Caco-2 (cell line): ENCODE measurements around the gene NDRG2. TPM values are rescaled to one million over a fixed set of nuclear protein-coding genes. Genes with fewer than 3 reads are reported as not detected.

Experiments used
- BruUV-seq: library from RNA; stranded (reverse); fragments of 400-500 nt; replicated peaks from 2 replicates; lab custom pipeline; 2021; lab: Mats Ljungman, UMichigan
- CTCF ChIA-PET: fragments of 300-600 bp; sonication (Branson Sonifier 250); formaldehyde crosslinking; loops from one replicate; lab custom pipeline; 2022; ENCODE audit warnings: antibody characterized with exemption; lab: Charles Lee
- POLR2A ChIA-PET: fragments of 300-600 bp; sonication (Branson Sonifier 250); formaldehyde crosslinking; loops from one replicate; lab custom pipeline; 2022; ENCODE audit warnings: antibody characterized with exemption; lab: Charles Lee
- DNase-seq, 2 experiments: peaks; one replicate each; pipeline versions ENCODE4 v3.0.0 to v3.0.0-alpha.2; 2020 to 2022
- H3K27me3 ChIP-seq: replicated peaks from 2 replicates; pipeline ENCODE4 v1.6.0; 2011; ENCODE audit warnings: low read length; ENCODE audit not compliant: control insufficient read depth, insufficient read depth
- H3K36me3 ChIP-seq: 2 replicates; pipeline ENCODE4 v1.5.1; 2011; ENCODE audit warnings: low read length; ENCODE audit not compliant: control insufficient read depth, insufficient read depth
- H3K4me1 ChIP-seq: fragments of 250-450 bp; sonication (Bioruptor Pico); 2 replicates; pipeline ENCODE4 v1.5.1; 2020; ENCODE audit warnings: mild to moderate bottlenecking
- H3K4me3 ChIP-seq: 2 replicates; pipeline ENCODE4 v1.5.1; 2011; ENCODE audit warnings: low read depth, mild to moderate bottlenecking, control low read depth, low read length
- H3K9me3 ChIP-seq: fragments of 250-450 bp; sonication (Bioruptor Pico); 2 replicates; pipeline ENCODE4 v1.5.1; 2020; ENCODE audit warnings: mild to moderate bottlenecking, moderate library complexity
- H3K27ac Mint-ChIP-seq: one replicate; pipeline ENCODE4 v1.8.0; 2022; ENCODE audit warnings: mixed read lengths; ENCODE audit not compliant: unreplicated experiment
- H3K27me3 Mint-ChIP-seq: one replicate; pipeline ENCODE4 v1.8.0; 2022; ENCODE audit warnings: mixed read lengths; ENCODE audit not compliant: insufficient read depth, unreplicated experiment
- H3K36me3 Mint-ChIP-seq: one replicate; pipeline ENCODE4 v1.8.0; 2022; ENCODE audit warnings: mild to moderate bottlenecking, mixed read lengths; ENCODE audit not compliant: insufficient read depth, unreplicated experiment
- H3K4me1 Mint-ChIP-seq: one replicate; pipeline ENCODE4 v1.8.0; 2022; ENCODE audit warnings: low read depth, mixed read lengths; ENCODE audit not compliant: unreplicated experiment
- H3K4me3 Mint-ChIP-seq: one replicate; pipeline ENCODE4 v1.8.0; 2022; ENCODE audit warnings: mild to moderate bottlenecking, moderate library complexity, mixed read lengths; ENCODE audit not compliant: unreplicated experiment
- H3K9me3 Mint-ChIP-seq: one replicate; pipeline ENCODE4 v1.8.0; 2022; ENCODE audit warnings: mixed read lengths; ENCODE audit not compliant: unreplicated experiment
- intact Hi-C: fragments of 100-400 bp; cut with micrococcal nuclease; formaldehyde crosslinking; loops from one replicate; pipeline ENCODE4 v1.10.0; 2022; ENCODE audit not compliant: unreplicated experiment
- total RNA-seq: library from RNA; stranded (reverse); gene quantifications from 2 replicates; pipeline ENCODE4 v1.2.3, GENCODE V29; 2022
- TF ChIP-seq, protein P1 (sequence below), 2 experiments: fragments of 200-600 bp in 1 of 2; IDR thresholded peaks; 1 replicate in 1 of 2; 2 replicates in 1 of 2; pipeline versions ENCODE4 v1.5.1 to v1.8.0; 2011 to 2022; ENCODE audit warnings: antibody characterized with exemption in 1 of 2, control low read depth in 1 of 2, inconsistent platforms in 1 of 2, low read depth in 1 of 2, low read length in 1 of 2, mild to moderate bottlenecking in 1 of 2, moderate library complexity in 1 of 2; ENCODE audit not compliant: insufficient read depth in 1 of 2, severe bottlenecking in 1 of 2, unreplicated experiment in 1 of 2

Gene NDRG2
- total RNA-seq, 1 experiment from 2014 or later: 17.7 TPM

GRCh38 chr14:21049271-21049673 is 24.4 kb upstream of the NDRG2 start:
- H3K9me3 Mint-ChIP-seq: no peaks in the 10 kb centered on the region
- no peak overlapping the region for H3K27ac Mint-ChIP-seq
- no peak overlapping the region for H3K4me3 Mint-ChIP-seq
- no peaks in the 10 kb centered on the region for H3K36me3 Mint-ChIP-seq
- H3K27me3 Mint-ChIP-seq: peaks cover 11% of the 10 kb centered on the region
- Histone ChIP-seq H3K4me3 (no peak overlapping the region), H3K9me3 (no peaks in the 10 kb centered on the region), H3K4me1 (peaks cover 5% of the 10 kb centered on the region; the same call in 1 of the 2 replicates), H3K27me3 (no peaks in the 10 kb centered on the region), H3K36me3 (no peaks in the 10 kb centered on the region)
- BruUV-seq: no TSS peak
- TF ChIP-seq, protein P1, sequence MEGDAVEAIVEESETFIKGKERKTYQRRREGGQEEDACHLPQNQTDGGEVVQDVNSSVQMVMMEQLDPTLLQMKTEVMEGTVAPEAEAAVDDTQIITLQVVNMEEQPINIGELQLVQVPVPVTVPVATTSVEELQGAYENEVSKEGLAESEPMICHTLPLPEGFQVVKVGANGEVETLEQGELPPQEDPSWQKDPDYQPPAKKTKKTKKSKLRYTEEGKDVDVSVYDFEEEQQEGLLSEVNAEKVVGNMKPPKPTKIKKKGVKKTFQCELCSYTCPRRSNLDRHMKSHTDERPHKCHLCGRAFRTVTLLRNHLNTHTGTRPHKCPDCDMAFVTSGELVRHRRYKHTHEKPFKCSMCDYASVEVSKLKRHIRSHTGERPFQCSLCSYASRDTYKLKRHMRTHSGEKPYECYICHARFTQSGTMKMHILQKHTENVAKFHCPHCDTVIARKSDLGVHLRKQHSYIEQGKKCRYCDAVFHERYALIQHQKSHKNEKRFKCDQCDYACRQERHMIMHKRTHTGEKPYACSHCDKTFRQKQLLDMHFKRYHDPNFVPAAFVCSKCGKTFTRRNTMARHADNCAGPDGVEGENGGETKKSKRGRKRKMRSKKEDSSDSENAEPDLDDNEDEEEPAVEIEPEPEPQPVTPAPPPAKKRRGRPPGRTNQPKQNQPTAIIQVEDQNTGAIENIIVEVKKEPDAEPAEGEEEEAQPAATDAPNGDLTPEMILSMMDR (IDR thresholded peaks at IDR 0.05; ENCODE audit: insufficient read depth in 1 of 2, low read depth in 1 of 2, low read length in 1 of 2, severe bottlenecking in 1 of 2, unreplicated experiment in 1 of 2): no peak
- ChIA-PET POLR2A (no interaction called here), CTCF (interaction anchor here (3.1 kb wide), 1 partner anchor 34 kb away, joined by 14 read pairs; no protein-coding TSS in a partner anchor)
- H3K4me1 Mint-ChIP-seq: peaks cover 5% of the 10 kb centered on the region
- intact Hi-C loops: no loop called here
- no peak for DNase-seq

DNA sequence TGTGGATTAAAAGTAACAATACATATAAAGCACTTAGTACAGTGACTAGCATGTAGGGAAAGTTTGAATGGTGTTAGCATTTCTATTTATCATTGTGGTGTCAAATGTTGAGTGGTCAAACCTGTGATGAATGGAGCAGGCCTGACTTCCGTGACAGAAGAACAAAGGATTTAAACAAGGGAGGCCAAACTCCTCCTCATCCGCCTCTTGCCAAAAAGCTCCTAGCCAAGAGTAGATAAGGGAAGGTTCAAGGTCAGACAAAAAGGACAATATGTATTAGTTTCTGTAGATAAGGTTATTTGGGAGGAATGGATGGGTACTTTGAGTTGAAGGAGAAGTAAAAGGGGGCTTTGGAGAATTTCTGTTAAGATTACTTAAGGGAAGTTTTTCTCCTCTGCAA is 23.8 kb upstream of the NDRG2 start:
- H3K9me3 ChIP-seq: no peaks in the 10 kb centered on the region
- Mint-ChIP-seq H3K36me3 (no peaks in the 10 kb centered on the region), H3K27ac (no peak overlapping the region), H3K4me1 (no peaks in the 10 kb centered on the region), H3K27me3 (peaks cover 11% of the 10 kb centered on the region), H3K9me3 (no peaks in the 10 kb centered on the region), H3K4me3 (no peak overlapping the region)
- ChIA-PET CTCF (interaction anchor here (0.6 to 3.1 kb wide), 2 partner anchors 34 to 504 kb away, joined by 4 to 14 read pairs; no protein-coding TSS in a partner anchor), POLR2A (no interaction called here)
- no peaks in the 10 kb centered on the region for H3K4me1 ChIP-seq
- intact Hi-C loops: no loop called here
- no peak overlapping the region for H3K4me3 ChIP-seq
- BruUV-seq: no TSS peak
- no peaks in the 10 kb centered on the region for H3K27me3 ChIP-seq
- no peak for DNase-seq
- no peaks in the 10 kb centered on the region for H3K36me3 ChIP-seq
- TF ChIP-seq, protein P1 (IDR thresholded peaks at IDR 0.05; ENCODE audit: insufficient read depth in 1 of 2, low read depth in 1 of 2, low read length in 1 of 2, severe bottlenecking in 1 of 2, unreplicated experiment in 1 of 2): no peak

DNA sequence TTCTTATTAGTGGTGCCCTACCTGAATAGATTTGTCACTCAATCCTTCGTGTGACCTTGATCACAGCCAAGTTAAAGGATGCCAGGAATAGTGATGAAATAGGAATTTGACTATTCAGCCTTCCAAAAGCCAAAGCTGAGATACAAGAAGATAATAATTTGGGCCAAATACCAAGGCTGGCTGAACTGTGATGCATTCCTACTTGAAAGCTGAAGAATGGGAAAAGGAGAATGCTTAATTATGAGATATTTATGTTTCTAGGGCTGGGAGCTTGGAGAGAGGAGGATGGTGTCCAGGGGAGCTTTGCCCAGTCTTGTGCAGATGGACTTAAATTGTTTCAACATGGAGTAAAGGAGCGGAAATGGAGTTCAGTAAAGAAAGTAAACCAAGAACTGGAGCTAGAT is 22.5 kb upstream of the NDRG2 start:
- no peaks in the 10 kb centered on the region for H3K4me1 Mint-ChIP-seq
- intact Hi-C loops: no loop called here
- TF ChIP-seq, protein P1 (IDR thresholded peaks at IDR 0.05; ENCODE audit: insufficient read depth in 1 of 2, low read depth in 1 of 2, low read length in 1 of 2, severe bottlenecking in 1 of 2, unreplicated experiment in 1 of 2): no peak
- H3K4me3 ChIP-seq: no peak overlapping the region
- CTCF ChIA-PET: interaction anchor here (0.7 to 3.1 kb wide), 3 partner anchors 21 to 77 kb away, joined by 3 to 14 read pairs (median 3); no protein-coding TSS in a partner anchor
- POLR2A ChIA-PET: no interaction called here
- no peaks in the 10 kb centered on the region for H3K27me3 ChIP-seq
- no peaks in the 10 kb centered on the region for H3K9me3 ChIP-seq
- no peaks in the 10 kb centered on the region for H3K36me3 ChIP-seq
- H3K27ac Mint-ChIP-seq: no peak overlapping the region
- BruUV-seq: no TSS peak
- no peak for DNase-seq
- H3K27me3 Mint-ChIP-seq: peaks cover 14% of the 10 kb centered on the region
- no peaks in the 10 kb centered on the region for H3K4me1 ChIP-seq
- H3K36me3 Mint-ChIP-seq: no peaks in the 10 kb centered on the region
- no peak overlapping the region for H3K4me3 Mint-ChIP-seq
- H3K9me3 Mint-ChIP-seq: no peaks in the 10 kb centered on the region
